H1 (cell line): ENCODE data around the gene CTF1. TPM values are rescaled to one million over a fixed set of nuclear protein-coding genes. Genes with fewer than 3 reads are reported as not detected.

Experiments used
- CTCF ChIA-PET: fragments of 300-600 bp; sonication (Branson Sonifier 250); formaldehyde crosslinking; loops from one replicate; lab custom pipeline; 2021; ENCODE audit not compliant: partially characterized antibody; lab: Charles Lee
- POLR2A ChIA-PET: fragments of 300-600 bp; sonication (Branson Sonifier 250); formaldehyde crosslinking; loops from one replicate; lab custom pipeline; 2021; ENCODE audit warnings: inconsistent platforms; ENCODE audit not compliant: partially characterized antibody; lab: Charles Lee
- DNase-seq, 2 experiments: peaks; one replicate each; pipeline versions ENCODE4 v3.0.0 to v3.0.0-alpha.2; 2010 to 2022; ENCODE audit warnings: low spot score in 2 of 2, low read depth in 1 of 2, mixed read lengths in 1 of 2
- FAIRE-seq: peaks from 2 replicates; lab custom pipeline; 2011; peaks lifted over from hg19 to GRCh38; lab: Jason Lieb, UNC
- H2AFZ ChIP-seq: 2 replicates; pipeline ENCODE4 v1.8.1; 2012; ENCODE audit warnings: low read length, inconsistent platforms
- H2AK5ac ChIP-seq: 2 replicates; pipeline ENCODE4 v1.6.1; 2013; ENCODE audit warnings: low read depth, low read length
- H2BK120ac ChIP-seq: replicated peaks from 2 replicates; pipeline ENCODE3; 2013; ENCODE audit warnings: low read depth, low read length, inconsistent platforms
- H2BK12ac ChIP-seq: 2 replicates; pipeline ENCODE4 v1.6.1; 2013; ENCODE audit warnings: low read depth, low read length
- H2BK15ac ChIP-seq: 2 replicates; pipeline ENCODE4 v1.6.1; 2013; ENCODE audit warnings: low read length
- H2BK20ac ChIP-seq: 2 replicates; pipeline ENCODE4 v1.6.1; 2013; ENCODE audit warnings: low read length
- H2BK5ac ChIP-seq: 2 replicates; pipeline ENCODE4 v1.6.1; 2013; ENCODE audit warnings: low read depth, low read length
- H3K14ac ChIP-seq: 2 replicates; pipeline ENCODE4 v1.6.1; 2013; ENCODE audit warnings: inconsistent platforms; ENCODE audit not compliant: insufficient read length
- H3K18ac ChIP-seq: 2 replicates; pipeline ENCODE4 v1.6.1; 2013; ENCODE audit warnings: low read length; ENCODE audit errors: extremely low read depth
- H3K23ac ChIP-seq: 2 replicates; pipeline ENCODE4 v1.6.1; 2013; ENCODE audit warnings: inconsistent platforms; ENCODE audit not compliant: insufficient read length
- H3K23me2 ChIP-seq: 2 replicates; pipeline ENCODE4 v1.6.1; 2013; ENCODE audit warnings: low read depth, low read length
- H3K27ac ChIP-seq: 2 replicates; pipeline ENCODE4 v1.6.1; 2011; ENCODE audit warnings: low read depth, low read length, inconsistent platforms
- H3K27me3 ChIP-seq, 4 experiments: replicated peaks in 1 of 4; 1 replicate in 1 of 4; 2 replicates in 3 of 4; pipeline versions ENCODE4 v1.6.1 to v1.8.1; 2011 to 2013; ENCODE audit warnings: low read length in 3 of 4, mild to moderate bottlenecking in 3 of 4, inconsistent platforms in 2 of 4, mixed read lengths in 2 of 4, moderate library complexity in 1 of 4; ENCODE audit not compliant: control insufficient read depth in 3 of 4, insufficient read depth in 3 of 4; ENCODE audit errors: extremely low read depth in 1 of 4
- H3K36me3 ChIP-seq, 4 experiments: 2 replicates each; pipeline versions ENCODE4 v1.6.1 to v1.8.1; 2011 to 2013; ENCODE audit warnings: mild to moderate bottlenecking in 4 of 4, low read length in 3 of 4, moderate library complexity in 2 of 4, control low read depth in 1 of 4, inconsistent platforms in 1 of 4; ENCODE audit not compliant: insufficient read depth in 4 of 4, control insufficient read depth in 2 of 4
- H3K4ac ChIP-seq: replicated peaks from 2 replicates; pipeline ENCODE3; 2013; ENCODE audit warnings: low read length, low read depth, mixed read lengths, inconsistent platforms; ENCODE audit not compliant: insufficient read length
- H3K4me1 ChIP-seq, 4 experiments: replicated peaks in 1 of 4; 1 replicate in 1 of 4; 2 replicates in 3 of 4; pipeline versions ENCODE4 v1.6.1 to v1.8.1; 2011 to 2013; ENCODE audit warnings: low read length in 3 of 4, inconsistent platforms in 2 of 4, mixed read lengths in 1 of 4; ENCODE audit not compliant: insufficient read depth in 4 of 4, control insufficient read depth in 3 of 4
- H3K4me2 ChIP-seq, 2 experiments: 2 replicates each; pipeline versions ENCODE4 v1.6.1 to v1.8.1; 2011 to 2013; ENCODE audit warnings: low read depth in 2 of 2, low read length in 2 of 2, control low read depth in 1 of 2, inconsistent platforms in 1 of 2, mild to moderate bottlenecking in 1 of 2; ENCODE audit not compliant: insufficient read depth in 1 of 2
- H3K4me3 ChIP-seq, 4 experiments: fragments of 200-600, 300-600 bp in 1 of 4; sonication (generic), shearing (Covaris generic), sonication (Bioruptor Twin) in 1 of 4; 2 replicates each; pipeline versions ENCODE4 v1.5.1 to v1.8.1; 2011 to 2016; ENCODE audit warnings: low read length in 4 of 4, low read depth in 3 of 4, control low read depth in 2 of 4, inconsistent platforms in 2 of 4, mild to moderate bottlenecking in 2 of 4, mixed read lengths in 1 of 4, moderate library complexity in 1 of 4; ENCODE audit not compliant: insufficient read depth in 2 of 4; ENCODE audit errors: extremely low read depth in 1 of 4
- H3K56ac ChIP-seq: replicated peaks from 2 replicates; pipeline ENCODE3; 2013; ENCODE audit warnings: low read depth, mild to moderate bottlenecking, mixed read lengths, low read length, inconsistent platforms; ENCODE audit not compliant: insufficient read length
- H3K79me1 ChIP-seq: 2 replicates; pipeline ENCODE4 v1.6.1; 2013; ENCODE audit warnings: low read depth, low read length, control low read depth
- H3K79me2 ChIP-seq, 2 experiments: 2 replicates each; pipeline versions ENCODE4 v1.6.1 to v1.8.1; 2012 to 2013; ENCODE audit warnings: low read length in 2 of 2, mild to moderate bottlenecking in 2 of 2, inconsistent platforms in 1 of 2; ENCODE audit not compliant: insufficient read depth in 2 of 2, control insufficient read depth in 1 of 2
- H3K9ac ChIP-seq, 4 experiments: replicated peaks in 1 of 4; 1 replicate in 1 of 4; 2 replicates in 3 of 4; pipeline versions ENCODE4 v1.6.1 to v1.8.1; 2011 to 2013; ENCODE audit warnings: low read depth in 3 of 4, low read length in 3 of 4, control low read depth in 2 of 4, mild to moderate bottlenecking in 2 of 4, moderate library complexity in 2 of 4, inconsistent platforms in 1 of 4; ENCODE audit errors: extremely low read depth in 1 of 4
- H3K9me3 ChIP-seq, 2 experiments: 2 replicates each; pipeline versions ENCODE4 v1.6.1 to v1.8.1; 2012 to 2013; ENCODE audit warnings: mild to moderate bottlenecking in 2 of 2, moderate library complexity in 2 of 2, control low read depth in 1 of 2, inconsistent platforms in 1 of 2, low read depth in 1 of 2, low read length in 1 of 2, mixed read lengths in 1 of 2; ENCODE audit not compliant: insufficient read depth in 2 of 2
- H4K20me1 ChIP-seq, 2 experiments: replicated peaks in 1 of 2; 2 replicates each; pipeline versions ENCODE3 to v1.8.1; 2011 to 2013; ENCODE audit warnings: inconsistent platforms in 2 of 2, low read length in 2 of 2, mild to moderate bottlenecking in 1 of 2; ENCODE audit not compliant: insufficient read depth in 2 of 2, control insufficient read depth in 1 of 2
- H4K5ac ChIP-seq: 2 replicates; pipeline ENCODE4 v1.6.1; 2013; ENCODE audit warnings: low read length, low read depth, mixed read lengths, inconsistent platforms; ENCODE audit not compliant: insufficient read length
- H4K8ac ChIP-seq: 2 replicates; pipeline ENCODE4 v1.8.0; 2013; ENCODE audit warnings: mild to moderate bottlenecking, moderate library complexity, low read length, inconsistent platforms; ENCODE audit not compliant: insufficient read depth; ENCODE audit errors: extremely low read depth
- H4K91ac ChIP-seq: replicated peaks from 2 replicates; pipeline ENCODE3; 2013; ENCODE audit warnings: low read length, mixed read lengths, inconsistent platforms; ENCODE audit not compliant: insufficient read length
- BRCA1 ChIP-seq: IDR thresholded peaks from 2 replicates; pipeline ENCODE4 v1.6.1; 2012; ENCODE audit warnings: low read depth, low read length, improper control_type of control experiment
- CBX8 ChIP-seq: fragments of 300-800, 300-1000 bp; sonication (generic); IDR thresholded peaks from 2 replicates; pipeline ENCODE4 v1.7.1; 2016; ENCODE audit warnings: low read depth, low read length, borderline replicate concordance
- EZH2 ChIP-seq: fragments of 200-600 bp; sonication (generic); IDR thresholded peaks from 2 replicates; pipeline ENCODE4 v1.7.1; 2012; ENCODE audit warnings: low read depth, mild to moderate bottlenecking, moderate library complexity, low read length, inconsistent platforms; ENCODE audit not compliant: severe bottlenecking
- GTF2F1 ChIP-seq: IDR thresholded peaks from 2 replicates; pipeline ENCODE4 v1.6.1; 2012; ENCODE audit warnings: low read depth, low read length, improper control_type of control experiment, borderline replicate concordance
- JUND ChIP-seq: IDR thresholded peaks from 2 replicates; pipeline ENCODE4 v1.6.1; 2011; ENCODE audit warnings: mild to moderate bottlenecking, improper control_type of control experiment, low read length
- MAX ChIP-seq: IDR thresholded peaks from 2 replicates; pipeline ENCODE4 v1.6.1; 2012; ENCODE audit warnings: inconsistent platforms
- NRF1 ChIP-seq: IDR thresholded peaks from 2 replicates; pipeline ENCODE4 v1.6.1; 2011; ENCODE audit warnings: mild to moderate bottlenecking, low read depth, low read length, improper control_type of control experiment
- PHF8 ChIP-seq: fragments of 200-600 bp; sonication (generic); conservative IDR thresholded peaks from 2 replicates; pipeline ENCODE4 v1.7.1; 2012; ENCODE audit warnings: low read depth, mild to moderate bottlenecking, inconsistent platforms, low read length, moderate library complexity
- SUZ12 ChIP-seq: fragments of 200-600 bp; sonication (generic); IDR thresholded peaks from 2 replicates; pipeline ENCODE4 v1.6.1; 2012; ENCODE audit warnings: mild to moderate bottlenecking, inconsistent platforms, low read length, moderate library complexity, mixed read lengths
- USF2 ChIP-seq: IDR thresholded peaks from 2 replicates; pipeline ENCODE4 v1.6.1; 2011; ENCODE audit warnings: low read length, improper control_type of control experiment
- YY1 ChIP-seq: IDR thresholded peaks from 2 replicates; pipeline ENCODE4 v1.6.1; 2011; ENCODE audit warnings: low read depth, mild to moderate bottlenecking, low read length
- WGBS, 2 experiments: shearing (Covaris generic) in 1 of 2; methylation state at CpG; one replicate each; pipeline versions ENCODE4 v1.1.6 to v1.1.7; 2013 to 2015; ENCODE audit warnings: low lambda C conversion rate in 2 of 2, mixed read lengths in 2 of 2, inconsistent platforms in 1 of 2, low coverage in 1 of 2, missing lambda C conversion rate in 1 of 2; ENCODE audit not compliant: insufficient replicate concordance in 2 of 2, insufficient coverage in 1 of 2, insufficient read length in 1 of 2; ENCODE audit errors: extremely low coverage in 1 of 2, missing lambda C conversion rate in 1 of 2; 5-methylcytosine and 5-hydroxymethylcytosine counted together
- polyA plus RNA-seq, 7 experiments: library from polyadenylated mRNA; depleted of rRNA in 3 of 7; stranded (reverse) in 5 of 7; unstranded in 2 of 7; fragments of >200 nt in 5 of 7; fragments of 200-250 nt in 2 of 7; gene quantifications; 1 replicate in 5 of 7; 2 replicates in 1 of 7; 4 replicates in 1 of 7; pipeline versions ENCODE4 v1.2.1 to v1.2.3, GENCODE V29; 2011 to 2013; ENCODE audit warnings: missing spikeins in 2 of 7, mixed read lengths in 2 of 7
- total RNA-seq: library from RNA; stranded (reverse); fragmentation: NEBNext Ultra II Directional; extraction: Animal tissue kit (Norgen Biotek cat#: 25700); gene quantifications from 2 replicates; pipeline ENCODE4 v1.2.1, GENCODE V29; 2021
- TF ChIP-seq, protein P1 (sequence below): IDR thresholded peaks from 2 replicates; pipeline ENCODE4 v1.6.1; 2012; ENCODE audit warnings: inconsistent platforms

The CTF1 gene
- total and polyA plus RNA-seq, 2 of the 8 experiments (the other 6 are each of a cell fraction or from before 2014, with no cell fraction given), result 0.97 to 3.4 TPM

GRCh38 chr16:30885196-30885595, 11.2 kb upstream of the CTF1 start:
- H3K23ac ChIP-seq, result no peak overlapping the region
- H3K4me2 ChIP-seq, result no peak overlapping the region
- H2AK5ac ChIP-seq, result no peak overlapping the region
- 94% methylated on average over 9 of the region's 9 CpGs; no CpG with 5 or more reads in 1 of the 2 experiments for WGBS, 2 experiments
- no peak overlapping the region for H4K91ac ChIP-seq
- no peaks in the 10 kb centered on the region for H3K4me1 ChIP-seq
- no peak overlapping the region for H2BK15ac ChIP-seq
- no peaks in the 10 kb centered on the region for H3K23me2 ChIP-seq
- CTCF ChIA-PET, result no interaction called here
- no peak overlapping the region for H3K27ac ChIP-seq
- peaks cover 0 to 5% (median 0%) of the 10 kb centered on the region in 4 experiments; a peak in 3 of 8 replicates for H3K36me3 ChIP-seq
- no peaks in the 10 kb centered on the region for H3K9me3 ChIP-seq
- DNase-seq (no peak), FAIRE-seq (no peak)
- H4K8ac ChIP-seq, result no peak overlapping the region
- H3K14ac ChIP-seq, result no peak overlapping the region
- peaks cover 4% of the 10 kb centered on the region; the same call in 1 of the 2 replicates for H3K79me1 ChIP-seq
- H2AFZ ChIP-seq, result no peak overlapping the region
- H2BK12ac ChIP-seq, result no peak overlapping the region
- no peak overlapping the region for H2BK120ac ChIP-seq
- H3K18ac ChIP-seq, result no peak overlapping the region
- H4K20me1 ChIP-seq, result peaks cover 5 to 6% of the 10 kb centered on the region in 2 experiments
- no peak overlapping the region for H3K4me3 ChIP-seq
- no peak overlapping the region for H2BK5ac ChIP-seq
- H3K79me2 ChIP-seq, result no peaks in the 10 kb centered on the region
- H2BK20ac ChIP-seq, result no peak overlapping the region
- no peak overlapping the region for H3K56ac ChIP-seq
- no peaks in the 10 kb centered on the region for H3K27me3 ChIP-seq
- H3K4ac ChIP-seq, result no peak overlapping the region
- no peak overlapping the region for H4K5ac ChIP-seq
- H3K9ac ChIP-seq, result no peak overlapping the region
- POLR2A ChIA-PET, result interaction anchor here (1.1 to 4.3 kb wide), 3 partner anchors 8 to 37 kb away, joined by 3 to 40 read pairs (median 4); no protein-coding TSS in a partner anchor
- TF ChIP-seq, protein P1, sequence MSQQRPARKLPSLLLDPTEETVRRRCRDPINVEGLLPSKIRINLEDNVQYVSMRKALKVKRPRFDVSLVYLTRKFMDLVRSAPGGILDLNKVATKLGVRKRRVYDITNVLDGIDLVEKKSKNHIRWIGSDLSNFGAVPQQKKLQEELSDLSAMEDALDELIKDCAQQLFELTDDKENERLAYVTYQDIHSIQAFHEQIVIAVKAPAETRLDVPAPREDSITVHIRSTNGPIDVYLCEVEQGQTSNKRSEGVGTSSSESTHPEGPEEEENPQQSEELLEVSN, result no peak
- TF ChIP-seq GTF2F1, result no peak
- no peak for TF ChIP-seq SUZ12
- no peak for TF ChIP-seq MAX
- no peak for TF ChIP-seq NRF1
- no peak for TF ChIP-seq USF2
- no peak for TF ChIP-seq JUND
- no peak for TF ChIP-seq PHF8
- no peak for TF ChIP-seq BRCA1
- TF ChIP-seq YY1, result no peak
- no peak for TF ChIP-seq CBX8
- no peak for TF ChIP-seq EZH2
